ENCODE results near the gene IQSEC3. TPM values are rescaled to one million over a fixed set of nuclear protein-coding genes. Genes with fewer than 3 reads are reported as not detected.

IQSEC3 gene
- total and polyA plus RNA-seq, 11 donors = 0.29 to 3.2 (median 1.5) TPM

GRCh38 chr12:201361-201760, 134.8 kb downstream of the IQSEC3 start:
- H3K27me3 ChIP-seq = peaks cover 0 to 25% (median 0%) of the 10 kb centered on the region in 9 donors
- DNase-seq = no peak
- peaks cover 0 to 12% (median 6%) of the 10 kb centered on the region in 12 donors for H3K4me1 ChIP-seq
- H3K36me3 ChIP-seq = no peaks in the 10 kb centered on the region
- intact Hi-C loops (cut with DNase I) = no loop called here
- TF ChIP-seq POLR2A (IDR thresholded peaks at IDR 0.05) (no peak), CTCF (IDR thresholded peaks at IDR 0.05) (no peak)
- no peak overlapping the region for H3K4me3 ChIP-seq
- no peaks in the 10 kb centered on the region for H3K9me3 ChIP-seq
- no peak overlapping the region for H3K27ac ChIP-seq
- no peak for ATAC-seq
- 85 to 88% (median 87%) methylated on average over 8 of the region's 8 CpGs for WGBS, 4 donors

DNA sequence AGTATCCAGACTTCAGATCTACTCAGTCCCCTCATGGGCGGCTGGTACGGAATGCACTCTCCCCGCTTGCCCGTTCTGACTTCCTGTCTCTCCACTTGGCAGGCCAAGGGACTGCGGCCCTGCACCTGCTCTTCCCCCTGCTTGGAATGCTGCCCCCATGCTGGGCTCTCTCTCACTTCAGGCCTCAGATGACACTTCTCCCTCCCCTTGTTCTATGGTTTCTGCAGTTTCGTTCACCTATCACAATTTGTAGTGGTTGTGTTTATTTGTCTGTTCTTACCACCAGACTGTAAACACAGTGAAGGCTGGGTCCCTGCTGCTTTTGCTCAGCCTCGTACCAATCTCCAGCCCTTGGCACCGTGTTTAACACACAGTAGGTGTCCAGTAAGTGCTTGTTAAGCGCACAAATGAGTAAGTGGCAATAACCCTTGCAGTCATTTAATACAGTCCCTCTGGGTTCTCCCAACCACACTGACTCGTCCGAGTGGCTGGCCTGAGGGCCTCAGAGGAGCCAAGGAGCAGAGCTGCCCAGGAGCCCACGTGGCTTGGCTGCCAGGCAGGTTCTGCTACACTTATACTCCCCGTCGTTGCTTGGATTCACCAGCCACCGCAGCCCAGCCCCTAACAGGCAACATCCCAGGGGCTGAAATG, 135.6 kb downstream of the IQSEC3 start:
- Histone ChIP-seq H3K36me3 (no peaks in the 10 kb centered on the region), H3K27ac (no peak overlapping the region), H3K4me1 (peaks cover 0 to 12% (median 6%) of the 10 kb centered on the region in 12 donors), H3K27me3 (peaks cover 0 to 25% (median 0%) of the 10 kb centered on the region in 9 donors), H3K9me3 (no peaks in the 10 kb centered on the region), H3K4me3 (no peak overlapping the region)
- DNase-seq = peak in 1 of 5 donors; percentile 44
- ATAC-seq = no peak
- 65 to 73% (median 68%) methylated on average over 15 of the region's 15 CpGs for WGBS, 4 donors
- TF ChIP-seq POLR2A (IDR thresholded peaks at IDR 0.05) (no peak), CTCF (IDR thresholded peaks at IDR 0.05) (no peak)
- intact Hi-C loops (cut with DNase I) = no loop called here

GRCh38 chr12:203074-203461, 136.5 kb downstream of the IQSEC3 start:
- WGBS, 4 donors = 66 to 88% (median 70%) methylated on average over 12 to 16 of the region's 16 CpGs
- peaks cover 0 to 12% (median 6%) of the 10 kb centered on the region in 12 donors for H3K4me1 ChIP-seq
- no peaks in the 10 kb centered on the region for H3K9me3 ChIP-seq
- H3K27ac ChIP-seq = no peak overlapping the region
- peak overlapping the region; percentile 29 to 68 (median 50) for H3K4me3 ChIP-seq
- H3K27me3 ChIP-seq = peaks cover 0 to 25% (median 0%) of the 10 kb centered on the region in 9 donors
- no peak for TF ChIP-seq CTCF (IDR thresholded peaks at IDR 0.05)
- no peak for TF ChIP-seq POLR2A (IDR thresholded peaks at IDR 0.05)
- ATAC-seq (no peak), DNase-seq (peak in 1 of 5 donors; percentile 16)
- intact Hi-C loops (cut with DNase I) = no loop called here
- no peaks in the 10 kb centered on the region for H3K36me3 ChIP-seq

DNA sequence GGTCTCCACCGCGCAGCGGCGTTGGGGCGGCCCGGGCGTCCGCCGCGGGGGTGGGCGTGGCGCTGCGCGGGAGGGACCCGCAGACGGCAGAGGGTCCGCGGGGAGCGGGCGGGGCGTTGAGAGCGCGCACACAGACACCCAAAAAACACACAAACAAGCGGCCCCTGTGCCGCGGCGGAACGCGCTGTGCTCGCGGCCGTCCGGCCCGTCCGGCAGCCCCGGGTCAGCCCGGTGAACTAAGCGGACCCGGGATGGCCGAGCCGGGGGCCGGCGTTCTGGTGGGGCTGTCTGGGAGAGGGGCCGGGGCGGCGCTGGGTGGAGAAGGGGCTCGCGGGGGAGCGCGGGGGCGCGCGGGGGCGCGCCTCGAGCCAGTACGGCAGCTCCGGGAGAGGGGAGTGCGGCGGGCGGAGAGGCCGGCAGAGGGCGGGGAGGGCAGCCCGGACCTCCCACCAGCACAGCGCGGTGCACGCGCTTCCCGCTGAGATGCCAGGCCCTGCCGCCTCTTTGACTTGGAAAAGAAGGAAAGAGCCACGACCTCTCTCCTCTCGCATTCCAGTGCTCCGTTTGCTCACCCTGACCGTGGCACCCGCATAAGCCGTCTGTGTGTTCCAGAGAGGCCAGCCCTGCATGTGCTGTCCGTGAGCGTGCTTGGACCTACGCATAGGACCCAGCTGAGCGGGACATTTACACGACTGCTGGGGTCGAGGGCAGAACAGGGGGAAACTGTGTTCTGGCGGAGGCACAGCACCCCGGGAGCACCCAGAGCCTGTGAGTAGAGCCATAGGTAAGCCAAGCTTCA, 137.1 kb downstream of the IQSEC3 start:
- ATAC-seq = peak in 3 of 4 donors; percentile 56 to 77 (median 59)
- no peaks in the 10 kb centered on the region for H3K36me3 ChIP-seq
- intact Hi-C loops (cut with DNase I) = no loop called here
- peaks cover 0 to 12% (median 6%) of the 10 kb centered on the region in 12 donors for H3K4me1 ChIP-seq
- H3K9me3 ChIP-seq = no peaks in the 10 kb centered on the region
- H3K27ac ChIP-seq = no peak overlapping the region
- 1 to 46% (median 15%) methylated on average over 19 to 84 of the region's 84 CpGs for WGBS, 4 donors
- TF ChIP-seq CTCF (IDR thresholded peaks at IDR 0.05) (peak in 4 of 12 donors; percentile 16 to 31 (median 27)), POLR2A (IDR thresholded peaks at IDR 0.05) (no peak)
- peak overlapping the region; percentile 29 to 68 (median 50) for H3K4me3 ChIP-seq
- peaks cover 0 to 25% (median 0%) of the 10 kb centered on the region in 9 donors for H3K27me3 ChIP-seq
- DNase-seq = peak in 2 of 5 donors; percentile 45 to 68

All from heart left ventricle (tissue), 16 donors.